Cardiac muscle cell (in vitro differentiated cells and primary cell): ENCODE data around the gene DHRS4. TPM values are rescaled to one million over a fixed set of nuclear protein-coding genes. Genes with fewer than 3 reads are reported as not detected.

ENCODE experiments used
- DNase-seq, 2 donors: peaks; one replicate each; pipeline versions ENCODE4 v3.0.0 to v3.0.0-alpha.2; 2010 to 2017; ENCODE audit warnings: low read depth in 1 of 2, low spot score in 1 of 2
- H3K27ac ChIP-seq: fragments of 200-600 bp; sonication (generic); 2 replicates; pipeline ENCODE4 v1.5.1; 2016
- H3K27me3 ChIP-seq: fragments of 200-600 bp; sonication (generic); 2 replicates; pipeline ENCODE4 v1.6.0; 2016; ENCODE audit warnings: control low read depth
- H3K36me3 ChIP-seq: fragments of 200-600 bp; sonication (generic); 2 replicates; pipeline ENCODE4 v1.5.1; 2016; ENCODE audit warnings: control low read depth
- H3K4me1 ChIP-seq: fragments of 200-600 bp; sonication (generic); 2 replicates; pipeline ENCODE4 v1.8.1; 2017; ENCODE audit warnings: low read depth, mild to moderate bottlenecking, mixed run types
- H3K4me3 ChIP-seq: fragments of 200-600 bp; sonication (generic); 2 replicates; pipeline ENCODE4 v1.5.1; 2016; ENCODE audit warnings: mild to moderate bottlenecking
- H3K9me3 ChIP-seq: fragments of 200-600 bp; sonication (generic); 2 replicates; pipeline ENCODE4 v1.5.1; 2017; ENCODE audit warnings: low read depth, mild to moderate bottlenecking, control low read depth
- CTCF ChIP-seq: IDR thresholded peaks from 2 replicates; pipeline ENCODE4 v1.5.1; 2012; ENCODE audit warnings: low read depth, mild to moderate bottlenecking, low read length
- polyA plus RNA-seq: library from polyadenylated mRNA; unstranded; fragments of >200 nt; fragmentation: Nextera tagmentation; extraction: Ambion mirVana; gene quantifications from 2 replicates; pipeline ENCODE4 v1.2.1, GENCODE V29; 2016
- total RNA-seq: library from RNA; depleted of rRNA; stranded (reverse); fragments of >200 nt; gene quantifications from 2 replicates; pipeline ENCODE4 v1.2.3, GENCODE V29; 2016

Gene DHRS4
- total RNA-seq, result 44.9 and 70.8 TPM in 2 replicates
- polyA plus RNA-seq, result 42.0 and 62.2 TPM in 2 replicates

- no peaks in the 10 kb centered on the region for H3K9me3 ChIP-seq
- TF ChIP-seq CTCF, result peak; percentile 92
- H3K4me3 ChIP-seq, result peak within 1 kb of the TSS; percentile 93
- DNase-seq, result peak; percentile 86 to 88
- H3K27ac ChIP-seq, result peak within 1 kb of the TSS; percentile 83
- H3K36me3 ChIP-seq, result no peaks in the 10 kb centered on the region
- peaks cover 2% of the 10 kb centered on the region for H3K4me1 ChIP-seq
- H3K27me3 ChIP-seq, result no peaks in the 10 kb centered on the region
Observed at GRCh38 chr14:23953464-23954278, at the start of gene DHRS4. TSS of gene DHRS4 (plus strand) at chr14:23953770. CDS start at chr14:23953789, 19 bp downstream.

- no peaks in the 10 kb centered on the region for H3K27me3 ChIP-seq
- no peak overlapping the region for H3K27ac ChIP-seq
- no peaks in the 10 kb centered on the region for H3K9me3 ChIP-seq
- peak; percentile 53 to 76 for DNase-seq
- no peak overlapping the region for H3K4me3 ChIP-seq
- no peaks in the 10 kb centered on the region for H3K36me3 ChIP-seq
- TF ChIP-seq CTCF, result peak; percentile 90
- no peaks in the 10 kb centered on the region for H3K4me1 ChIP-seq
Observed at GRCh38 chr14:23910101-23910875, 43.3 kb upstream of the DHRS4 start.

DNA sequence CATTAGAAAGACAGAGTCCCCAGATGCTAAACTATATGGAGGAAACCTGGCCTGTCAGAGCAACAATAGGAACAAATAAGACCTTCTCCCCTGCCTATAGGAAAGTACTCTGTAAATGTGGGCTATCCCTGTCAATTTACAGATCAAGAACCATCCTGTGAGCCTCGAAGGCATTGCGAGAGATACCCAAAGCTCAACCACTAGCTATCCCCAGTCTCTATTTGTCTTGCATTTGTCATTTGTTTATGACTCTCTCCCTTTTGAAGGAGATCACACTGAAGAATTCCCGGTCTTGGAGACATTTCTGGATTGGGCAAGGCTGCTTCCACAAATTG, 42.7 kb upstream of the DHRS4 start:
- no peaks in the 10 kb centered on the region for H3K4me1 ChIP-seq
- no peak for DNase-seq
- no peak overlapping the region for H3K4me3 ChIP-seq
- no peaks in the 10 kb centered on the region for H3K36me3 ChIP-seq
- no peak for TF ChIP-seq CTCF
- H3K27ac ChIP-seq, result no peak overlapping the region
- no peaks in the 10 kb centered on the region for H3K27me3 ChIP-seq
- no peaks in the 10 kb centered on the region for H3K9me3 ChIP-seq

DNA sequence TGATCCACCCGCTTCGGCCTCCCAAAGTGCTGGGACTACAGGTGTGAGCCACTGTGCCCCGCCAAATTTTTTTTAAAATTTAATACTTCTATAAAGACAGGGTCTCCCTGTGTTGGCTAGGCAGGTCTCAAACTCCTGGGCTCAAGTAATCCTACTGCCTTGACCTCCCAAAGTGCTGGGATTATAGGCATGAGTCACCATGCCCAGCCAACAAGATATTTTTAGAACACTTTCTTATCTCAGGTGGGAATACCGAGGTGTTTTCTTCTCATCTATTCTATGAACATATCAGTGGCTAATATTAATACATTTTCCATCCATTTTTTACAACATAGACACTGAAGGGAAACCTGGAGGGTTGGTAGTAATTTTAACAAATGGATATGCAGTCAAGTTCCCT, 38.0 kb upstream of the DHRS4 start:
- Histone ChIP-seq H3K27me3 (no peaks in the 10 kb centered on the region), H3K4me3 (no peak overlapping the region), H3K36me3 (no peaks in the 10 kb centered on the region), H3K27ac (no peak overlapping the region), H3K4me1 (no peaks in the 10 kb centered on the region), H3K9me3 (no peaks in the 10 kb centered on the region)
- DNase-seq, result no peak
- no peak for TF ChIP-seq CTCF

GRCh38 chr14:23916004-23916403, 37.6 kb upstream of the DHRS4 start:
- Histone ChIP-seq H3K9me3 (no peaks in the 10 kb centered on the region), H3K27ac (no peak overlapping the region), H3K4me3 (no peak overlapping the region), H3K27me3 (no peaks in the 10 kb centered on the region), H3K4me1 (no peaks in the 10 kb centered on the region), H3K36me3 (no peaks in the 10 kb centered on the region)
- no peak for TF ChIP-seq CTCF
- no peak for DNase-seq
